WTC11 (cell line): Measurements from ENCODE around the gene NOTCH4. TPM values are rescaled to one million over a fixed set of nuclear protein-coding genes. Genes with fewer than 3 reads are reported as not detected.

Source experiments
- ATAC-seq: fragments of 200-7000 bp; cut with Tn5 transposase; 2 replicates; pipeline ENCODE4 v1.10.0; 2021; ENCODE audit warnings: mild to moderate bottlenecking, moderate library complexity
- CTCF ChIA-PET: fragments of 300-600 bp; sonication (Branson Sonifier 250); formaldehyde crosslinking; loops from one replicate; lab custom pipeline; 2021; ENCODE audit warnings: antibody characterized with exemption; lab: Charles Lee
- POLR2A ChIA-PET: fragments of 350-600 bp; sonication (Branson Sonifier 250); formaldehyde crosslinking; loops from one replicate; lab custom pipeline; 2021; ENCODE audit warnings: antibody characterized with exemption; lab: Charles Lee
- DNase-seq: peaks from one replicate; pipeline ENCODE4 v3.0.0; 2021; ENCODE audit warnings: low spot score
- H3K27ac Mint-ChIP-seq: 2 replicates; pipeline ENCODE4 v1.8.0; 2021; ENCODE audit warnings: mixed read lengths
- H3K27me3 Mint-ChIP-seq: 2 replicates; pipeline ENCODE4 v1.8.0; 2021; ENCODE audit warnings: low read depth, mild to moderate bottlenecking, moderate library complexity, mixed read lengths
- H3K36me3 Mint-ChIP-seq: 2 replicates; pipeline ENCODE4 v1.8.0; 2021; ENCODE audit warnings: mixed read lengths
- H3K4me1 Mint-ChIP-seq: 2 replicates; pipeline ENCODE4 v1.8.0; 2022; ENCODE audit warnings: mixed read lengths
- H3K4me3 Mint-ChIP-seq: 2 replicates; pipeline ENCODE4 v1.8.0; 2021; ENCODE audit warnings: mild to moderate bottlenecking, moderate library complexity, mixed read lengths
- H3K9me3 Mint-ChIP-seq: 2 replicates; pipeline ENCODE4 v1.8.0; 2021; ENCODE audit warnings: mixed read lengths
- AFF4 ChIP-seq: sonication (generic); formaldehyde crosslinking; IDR thresholded peaks from 2 replicates; pipeline ENCODE4 v1.8.1; 2023; ENCODE audit warnings: mild to moderate bottlenecking, missing genetic modification reagents, borderline replicate concordance
- CREM ChIP-seq: sonication (generic); formaldehyde crosslinking; IDR thresholded peaks from 2 replicates; pipeline ENCODE4 v1.8.1; 2022; ENCODE audit warnings: mild to moderate bottlenecking, missing genetic modification reagents, moderate library complexity
- E2F4 ChIP-seq: sonication (generic); formaldehyde crosslinking; IDR thresholded peaks from 2 replicates; pipeline ENCODE4 v1.8.1; 2022; ENCODE audit warnings: low read depth, mild to moderate bottlenecking, moderate library complexity, missing genetic modification reagents, borderline replicate concordance
- FOXP1 ChIP-seq: sonication (generic); formaldehyde crosslinking; IDR thresholded peaks from 2 replicates; pipeline ENCODE4 v1.8.0; 2022; ENCODE audit warnings: missing genetic modification reagents, mild to moderate bottlenecking, moderate library complexity, borderline replicate concordance
- GTF2I ChIP-seq: fragments of 250-450 bp; sonication (Bioruptor Pico); conservative IDR thresholded peaks from 2 replicates; pipeline ENCODE4 v1.4.0; 2021; ENCODE audit warnings: mild to moderate bottlenecking
- HMGA2 ChIP-seq: fragments of 250-450 bp; sonication (Bioruptor Pico); IDR thresholded peaks from 2 replicates; pipeline ENCODE4 v1.4.0; 2021; ENCODE audit warnings: mild to moderate bottlenecking, moderate library complexity
- JUN ChIP-seq: sonication (generic); formaldehyde crosslinking; IDR thresholded peaks from 2 replicates; pipeline ENCODE4 v1.8.0; 2023; ENCODE audit warnings: mild to moderate bottlenecking, missing genetic modification reagents
- NFE2L1 ChIP-seq: sonication (generic); formaldehyde crosslinking; IDR thresholded peaks from 2 replicates; pipeline ENCODE4 v1.8.1; 2023; ENCODE audit warnings: missing genetic modification reagents
- NR3C1 ChIP-seq: sonication (generic); formaldehyde crosslinking; conservative IDR thresholded peaks from 2 replicates; pipeline ENCODE4 v1.8.1; 2023; ENCODE audit warnings: low read depth, mild to moderate bottlenecking, missing genetic modification reagents
- ZNF232 ChIP-seq: sonication (generic); formaldehyde crosslinking; IDR thresholded peaks from 2 replicates; pipeline ENCODE4 v1.8.0; 2022; ENCODE audit warnings: mild to moderate bottlenecking, missing genetic modification reagents
- ZNF317 ChIP-seq: sonication (generic); formaldehyde crosslinking; IDR thresholded peaks from 2 replicates; pipeline ENCODE4 v1.8.1; 2023; ENCODE audit warnings: low read depth, mild to moderate bottlenecking, moderate library complexity, missing genetic modification reagents, borderline replicate concordance
- ZNF671 ChIP-seq: fragments of 250-450 bp; sonication (Bioruptor Pico); IDR thresholded peaks from 2 replicates; pipeline ENCODE4 v1.8.0; 2021; ENCODE audit warnings: mild to moderate bottlenecking
- total RNA-seq: library from RNA; stranded (reverse); gene quantifications from 3 replicates; pipeline ENCODE4 v1.2.3, GENCODE V29; 2021
- TF ChIP-seq, protein P1 (sequence below): sonication (generic); formaldehyde crosslinking; conservative IDR thresholded peaks from 2 replicates; pipeline ENCODE4 v1.8.1; 2022; ENCODE audit warnings: mild to moderate bottlenecking, missing genetic modification reagents
- TF ChIP-seq, protein P2 (sequence below): sonication (generic); formaldehyde crosslinking; IDR thresholded peaks from 2 replicates; pipeline ENCODE4 v1.8.0; 2022; ENCODE audit warnings: missing genetic modification reagents

Gene NOTCH4
- total RNA-seq, 1 experiment from 2014 or later = 2.6 TPM

DNA sequence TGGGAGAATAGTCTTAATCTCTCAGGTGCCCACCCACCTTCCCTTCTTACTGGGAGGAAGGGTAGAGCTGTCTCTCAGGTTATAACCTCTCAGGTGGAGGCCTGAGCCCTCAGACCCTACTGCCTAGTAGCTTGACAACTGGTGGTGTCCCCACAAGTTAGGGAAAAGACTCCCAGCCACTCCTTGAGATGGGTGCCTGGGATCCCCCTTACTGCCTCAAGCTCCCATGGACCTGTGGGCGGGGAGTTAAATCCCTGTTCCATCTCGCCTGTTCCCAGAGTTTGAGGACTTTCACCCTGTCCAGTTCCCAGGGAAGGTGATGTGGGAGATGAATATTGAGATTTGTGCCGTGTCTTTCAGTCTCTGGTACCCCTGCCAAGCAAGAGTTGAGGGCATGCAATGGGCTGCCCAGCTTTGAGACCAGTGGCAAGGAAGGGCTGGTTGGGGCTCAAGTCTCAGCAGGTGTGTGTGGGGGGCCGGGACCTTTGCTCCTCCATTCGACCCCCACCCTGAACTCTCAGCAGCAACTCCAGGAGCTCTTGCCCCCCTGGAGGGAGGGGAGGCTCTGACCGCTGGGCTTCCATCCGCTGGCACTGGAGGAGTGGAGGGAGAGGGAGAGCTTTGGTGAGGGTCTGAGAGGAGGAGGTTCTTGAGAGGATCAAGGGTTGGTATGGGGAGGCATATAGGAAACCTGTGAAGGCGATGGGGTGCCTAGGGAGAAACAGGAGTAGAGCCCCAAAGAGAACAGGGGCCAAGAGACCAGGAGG, 32.8 kb downstream of the NOTCH4 start:
- no peak for DNase-seq
- Mint-ChIP-seq H3K4me3 (peak overlapping the region; percentile 29), H3K9me3 (no peaks in the 10 kb centered on the region), H3K4me1 (peaks cover 61% of the 10 kb centered on the region), H3K27ac (peak overlapping the region; percentile 70), H3K27me3 (no peaks in the 10 kb centered on the region), H3K36me3 (peaks cover 22% of the 10 kb centered on the region)
- ChIA-PET CTCF (interaction anchor here (1.2 to 1.9 kb wide), 3 partner anchors 9 to 72 kb away, joined by 3 to 11 read pairs (median 7); partner anchors contain the start of gene PRRT1), POLR2A (interaction anchor here (0.5 to 1.2 kb wide), 2 partner anchors 63 to 568 kb away, joined by 3 read pairs; partner anchors contain the start of gene ATF6B)
- ATAC-seq = no peak
- no peak for TF ChIP-seq HMGA2 (CRISPR knock-in tag)
- no peak for TF ChIP-seq JUN (CRISPR knock-in tag)
- TF ChIP-seq, protein P1, sequence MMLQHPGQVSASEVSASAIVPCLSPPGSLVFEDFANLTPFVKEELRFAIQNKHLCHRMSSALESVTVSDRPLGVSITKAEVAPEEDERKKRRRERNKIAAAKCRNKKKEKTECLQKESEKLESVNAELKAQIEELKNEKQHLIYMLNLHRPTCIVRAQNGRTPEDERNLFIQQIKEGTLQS (CRISPR knock-in tag) = no peak
- no peak for TF ChIP-seq ZNF671
- no peak for TF ChIP-seq CREM (CRISPR knock-in tag)
- TF ChIP-seq NFE2L1 (CRISPR knock-in tag) = no peak
- TF ChIP-seq, protein P2, sequence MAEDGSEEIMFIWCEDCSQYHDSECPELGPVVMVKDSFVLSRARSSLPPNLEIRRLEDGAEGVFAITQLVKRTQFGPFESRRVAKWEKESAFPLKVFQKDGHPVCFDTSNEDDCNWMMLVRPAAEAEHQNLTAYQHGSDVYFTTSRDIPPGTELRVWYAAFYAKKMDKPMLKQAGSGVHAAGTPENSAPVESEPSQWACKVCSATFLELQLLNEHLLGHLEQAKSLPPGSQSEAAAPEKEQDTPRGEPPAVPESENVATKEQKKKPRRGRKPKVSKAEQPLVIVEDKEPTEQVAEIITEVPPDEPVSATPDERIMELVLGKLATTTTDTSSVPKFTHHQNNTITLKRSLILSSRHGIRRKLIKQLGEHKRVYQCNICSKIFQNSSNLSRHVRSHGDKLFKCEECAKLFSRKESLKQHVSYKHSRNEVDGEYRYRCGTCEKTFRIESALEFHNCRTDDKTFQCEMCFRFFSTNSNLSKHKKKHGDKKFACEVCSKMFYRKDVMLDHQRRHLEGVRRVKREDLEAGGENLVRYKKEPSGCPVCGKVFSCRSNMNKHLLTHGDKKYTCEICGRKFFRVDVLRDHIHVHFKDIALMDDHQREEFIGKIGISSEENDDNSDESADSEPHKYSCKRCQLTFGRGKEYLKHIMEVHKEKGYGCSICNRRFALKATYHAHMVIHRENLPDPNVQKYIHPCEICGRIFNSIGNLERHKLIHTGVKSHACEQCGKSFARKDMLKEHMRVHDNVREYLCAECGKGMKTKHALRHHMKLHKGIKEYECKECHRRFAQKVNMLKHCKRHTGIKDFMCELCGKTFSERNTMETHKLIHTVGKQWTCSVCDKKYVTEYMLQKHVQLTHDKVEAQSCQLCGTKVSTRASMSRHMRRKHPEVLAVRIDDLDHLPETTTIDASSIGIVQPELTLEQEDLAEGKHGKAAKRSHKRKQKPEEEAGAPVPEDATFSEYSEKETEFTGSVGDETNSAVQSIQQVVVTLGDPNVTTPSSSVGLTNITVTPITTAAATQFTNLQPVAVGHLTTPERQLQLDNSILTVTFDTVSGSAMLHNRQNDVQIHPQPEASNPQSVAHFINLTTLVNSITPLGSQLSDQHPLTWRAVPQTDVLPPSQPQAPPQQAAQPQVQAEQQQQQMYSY (CRISPR knock-in tag) = no peak
- no peak for TF ChIP-seq ZNF232 (CRISPR knock-in tag)
- TF ChIP-seq ZNF317 = no peak
- TF ChIP-seq NR3C1 (CRISPR knock-in tag) = no peak
- TF ChIP-seq FOXP1 (CRISPR knock-in tag) = no peak
- no peak for TF ChIP-seq AFF4
- no peak for TF ChIP-seq GTF2I (CRISPR knock-in tag)
- no peak for TF ChIP-seq E2F4 (CRISPR knock-in tag)
